Ammon's horn (tissue), 1 donor: Measurements from ENCODE around the gene MESD.

ENCODE experiments used
- DNase-seq: peaks from one replicate; pipeline ENCODE4 v3.0.0-alpha.2; 2016; ENCODE audit warnings: low spot score

Gene MESD

DNA sequence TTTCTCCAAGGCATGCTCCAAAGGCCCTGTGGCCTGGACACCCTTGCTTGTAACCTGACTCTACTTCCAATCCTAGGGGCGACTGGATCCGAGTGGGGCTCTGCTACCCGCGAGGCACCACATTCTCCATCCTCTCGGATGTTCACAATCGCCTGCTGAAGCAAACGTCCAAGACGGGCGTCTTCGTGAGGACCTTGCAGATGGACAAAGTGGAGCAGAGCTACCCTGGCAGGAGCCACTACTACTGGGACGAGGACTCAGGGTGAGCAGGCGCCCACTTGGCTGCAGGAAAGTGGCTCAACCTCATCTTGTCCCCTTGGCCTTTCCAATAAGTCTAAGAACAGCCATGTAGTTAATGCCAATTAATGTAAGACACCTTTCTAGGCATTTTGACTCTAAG, 51.9 kb downstream of the MESD start:
- no peak for DNase-seq

DNA sequence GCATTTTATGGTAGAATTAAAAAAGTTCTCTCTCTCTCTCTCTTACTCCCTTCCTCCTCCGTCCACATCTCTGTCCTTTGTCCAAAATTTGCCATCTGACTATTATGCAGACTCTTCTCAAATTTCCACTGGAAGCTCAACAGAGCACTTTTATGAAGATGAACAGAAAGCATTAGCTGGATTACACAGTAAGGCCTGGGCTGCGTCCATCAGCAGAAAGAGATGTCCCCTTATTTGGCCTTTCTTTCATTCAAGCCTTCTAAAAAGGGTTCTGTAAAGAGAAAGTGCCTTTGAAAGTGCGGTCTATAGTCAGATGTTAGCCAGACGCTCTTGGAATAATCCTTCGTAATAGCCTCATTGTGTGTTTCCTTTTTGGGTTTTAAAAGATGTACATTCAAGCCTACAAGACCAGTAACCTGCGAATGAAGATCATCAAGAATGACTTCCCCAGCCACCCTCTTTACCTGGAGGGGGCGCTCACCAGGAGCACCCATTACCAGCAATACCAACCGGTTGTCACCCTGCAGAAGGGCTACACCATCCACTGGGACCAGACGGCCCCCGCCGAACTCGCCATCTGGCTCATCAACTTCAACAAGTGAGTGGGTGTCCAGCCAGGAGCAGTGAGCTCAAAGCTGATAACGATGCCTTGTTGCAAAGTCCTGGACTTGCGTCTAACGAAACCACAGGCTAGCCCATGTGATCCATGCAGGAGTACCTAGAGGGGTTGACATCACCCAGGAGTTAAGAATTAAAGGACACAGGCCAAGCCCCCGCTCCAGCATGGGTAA, 53.1 kb downstream of the MESD start:
- peak; percentile 16 for DNase-seq

DNA sequence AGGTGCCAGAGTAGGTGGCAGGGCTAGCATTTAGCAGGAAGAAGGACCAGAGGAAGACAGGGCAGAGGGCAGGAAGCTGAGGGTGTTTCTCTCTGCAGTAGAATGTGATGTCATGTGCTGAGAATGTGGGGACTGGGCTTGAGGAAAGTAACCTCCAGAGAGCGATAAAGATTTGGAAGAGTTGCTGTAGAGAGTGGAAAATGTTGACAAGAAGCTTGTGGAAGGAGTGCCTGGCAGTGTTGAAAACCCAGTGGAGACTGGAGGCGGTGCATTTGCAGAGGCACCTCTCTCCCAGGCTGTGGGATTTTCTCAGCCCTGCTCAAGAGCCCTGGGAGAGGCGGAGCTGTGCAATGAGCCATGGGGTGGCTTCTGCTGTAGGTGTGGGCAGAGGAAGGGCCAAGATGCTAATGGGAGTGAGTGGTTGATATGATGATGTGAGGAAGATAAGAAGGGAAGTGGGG, 54.8 kb downstream of the MESD start:
- DNase-seq = no peak

DNA sequence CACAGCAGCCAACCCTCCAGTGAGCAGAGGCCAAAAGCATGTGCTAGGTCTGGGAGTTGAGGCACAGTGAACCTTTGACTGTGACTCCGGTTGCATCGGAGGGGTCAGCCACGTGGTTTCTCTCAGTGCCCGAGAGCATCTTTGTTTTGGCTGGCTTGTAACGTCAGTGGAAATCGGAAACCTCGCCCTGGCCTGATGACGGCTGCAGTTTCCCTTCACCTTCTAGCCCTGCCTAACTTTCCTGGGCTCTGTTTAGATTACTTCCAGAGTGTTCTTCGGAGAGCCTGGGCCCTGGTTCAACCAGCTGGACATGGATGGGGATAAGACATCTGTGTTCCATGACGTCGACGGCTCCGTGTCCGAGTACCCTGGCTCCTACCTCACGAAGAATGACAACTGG, 56.6 kb downstream of the MESD start:
- no peak for DNase-seq

- no peak for DNase-seq
Measured at GRCh38 chr15:80932513-80932815, 57.2 kb downstream of the MESD start.

DNA sequence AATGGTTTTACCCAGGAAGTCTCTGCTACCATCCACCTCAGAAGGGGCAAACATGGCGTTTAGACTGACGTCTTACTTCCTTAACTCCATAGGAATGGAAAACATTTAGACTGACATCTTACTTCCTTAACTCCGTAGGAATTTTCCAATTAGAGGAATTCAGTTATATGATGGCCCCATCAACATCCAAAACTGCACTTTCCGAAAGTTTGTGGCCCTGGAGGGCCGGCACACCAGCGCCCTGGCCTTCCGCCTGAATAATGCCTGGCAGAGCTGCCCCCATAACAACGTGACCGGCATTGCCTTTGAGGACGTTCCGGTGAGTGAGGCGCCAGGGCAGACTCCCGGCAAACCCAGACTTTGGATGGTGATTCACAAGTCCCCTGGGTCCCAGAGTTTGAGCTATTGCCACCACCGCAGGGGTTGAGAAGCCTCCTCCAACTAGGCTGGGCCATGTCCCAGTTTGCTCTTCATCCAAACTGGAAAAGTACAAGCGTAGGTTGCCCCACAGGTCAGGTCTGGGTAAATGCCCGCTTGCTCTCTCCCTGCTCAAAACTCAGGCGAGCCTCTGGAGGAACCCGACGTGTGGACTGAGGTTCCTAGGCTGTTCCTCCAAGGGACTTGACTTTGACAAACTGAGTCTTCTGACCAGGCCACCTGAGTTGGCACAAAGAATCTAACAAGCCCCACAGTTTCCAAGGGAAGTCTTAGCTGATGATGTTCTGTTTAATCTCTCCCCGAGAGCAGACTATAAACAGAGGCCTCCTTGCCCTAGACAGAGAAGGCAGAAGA, 57.7 kb downstream of the MESD start:
- no peak for DNase-seq

GRCh38 chr15:80931191-80931590, 58.4 kb downstream of the MESD start:
- DNase-seq = no peak

DNA sequence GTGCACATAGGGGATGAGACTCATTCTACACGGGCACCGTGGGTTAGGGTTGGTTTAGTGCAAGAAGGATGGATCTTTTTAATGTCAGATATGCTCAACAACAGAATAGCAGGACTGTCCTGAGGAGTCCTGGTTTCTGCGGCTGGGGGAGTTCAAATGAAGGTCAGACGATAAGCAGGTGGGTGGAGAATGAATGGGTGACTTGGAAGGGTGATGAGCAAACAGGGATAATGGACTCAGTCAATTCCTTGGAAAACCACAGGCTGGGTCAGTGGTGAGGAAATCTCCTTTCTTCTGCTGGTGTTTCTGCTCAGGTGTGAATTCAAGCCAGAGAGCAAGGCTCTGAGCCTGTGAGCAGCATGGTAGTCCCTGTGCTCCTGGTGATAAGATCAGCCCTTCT, 59.9 kb downstream of the MESD start:
- DNase-seq = no peak

GRCh38 chr15:80929225-80929624, 60.4 kb downstream of the MESD start:
- no peak for DNase-seq

DNA sequence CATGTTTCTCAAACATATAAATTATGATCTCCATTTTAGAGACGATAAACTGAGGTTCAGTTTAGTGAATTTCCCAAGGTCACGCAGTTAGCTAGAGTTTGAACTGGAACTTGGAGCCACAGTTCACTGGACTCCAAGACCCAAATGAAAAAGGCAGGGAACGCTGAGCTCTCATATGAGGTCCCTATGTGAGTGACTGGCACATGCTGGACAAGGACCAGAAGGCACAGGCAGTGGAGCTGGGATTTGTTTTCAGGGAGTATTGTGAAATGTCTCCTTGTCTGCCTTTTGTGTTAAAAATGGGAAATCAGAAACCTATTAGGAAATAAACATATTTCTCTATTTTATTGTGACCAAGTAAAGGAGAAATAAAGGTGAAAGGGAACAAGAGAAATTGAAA, 63.5 kb downstream of the MESD start:
- no peak for DNase-seq

- DNase-seq = no peak
Measured at GRCh38 chr15:80925597-80926059, 64.0 kb downstream of the MESD start.

DNA sequence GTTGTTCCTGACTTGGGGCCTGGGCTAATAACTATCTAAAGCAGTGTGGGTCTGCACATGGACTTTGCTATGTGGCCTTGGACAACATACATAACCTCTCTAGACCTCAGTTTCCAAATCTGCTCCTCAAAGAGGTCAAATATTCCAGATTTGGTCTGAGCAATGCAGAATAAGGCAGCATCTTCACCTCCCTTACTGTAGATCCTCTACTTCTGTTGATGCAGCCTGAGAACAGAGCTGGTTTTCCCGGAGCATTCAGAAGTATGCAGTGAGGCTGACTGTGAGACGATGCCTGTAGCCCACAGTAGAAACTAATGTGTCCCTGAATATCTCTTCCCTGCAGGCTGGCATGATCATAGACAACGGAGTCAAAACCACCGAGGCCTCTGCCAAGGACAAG, 65.3 kb downstream of the MESD start:
- DNase-seq = no peak

- no peak for DNase-seq
Measured at GRCh38 chr15:80923668-80924067, 66.0 kb downstream of the MESD start.

GRCh38 chr15:80921736-80922410, 67.7 kb downstream of the MESD start:
- DNase-seq = no peak

DNA sequence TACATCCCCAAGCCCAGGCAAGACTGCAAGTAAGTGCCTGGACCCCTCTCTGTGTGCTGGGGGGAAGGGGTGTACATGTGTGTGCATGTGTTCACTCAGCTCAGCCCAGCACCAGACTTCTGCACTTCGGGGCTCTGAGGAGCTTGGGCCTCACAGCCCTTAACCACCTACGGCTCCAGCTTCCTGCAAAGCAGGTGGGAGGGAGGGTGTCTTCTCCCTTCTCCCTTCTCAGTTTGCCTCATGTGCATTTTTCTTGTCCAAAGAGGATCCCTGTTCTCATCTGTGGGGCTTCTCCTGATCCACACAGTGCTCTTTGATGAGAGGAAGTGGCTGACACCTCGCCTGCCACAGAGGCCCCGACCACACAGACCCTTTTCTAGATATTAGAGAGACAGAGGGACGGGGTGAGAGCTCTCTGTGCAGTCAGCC, 69.3 kb downstream of the MESD start:
- no peak for DNase-seq

GRCh38 chr15:80918196-80918783, 71.3 kb downstream of the MESD start:
- no peak for DNase-seq

DNA sequence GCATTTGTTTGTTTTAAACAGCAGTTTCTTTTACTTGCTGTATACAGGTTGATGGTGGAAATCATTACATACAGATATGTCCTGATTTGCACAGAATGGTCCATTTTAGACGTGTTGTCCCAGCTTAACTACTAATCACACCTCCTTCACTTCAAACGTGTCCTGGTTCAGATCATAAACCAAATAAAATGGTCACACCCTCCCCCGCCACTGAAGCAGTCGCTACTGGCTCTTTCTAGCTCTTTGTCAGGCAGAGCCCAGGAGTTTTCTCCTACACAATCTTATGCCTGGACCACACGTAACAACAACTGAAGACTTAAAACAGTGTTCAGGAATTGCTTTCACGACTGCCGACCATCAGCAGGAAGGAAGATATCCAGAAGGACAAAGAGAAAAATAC, 73.6 kb downstream of the MESD start:
- DNase-seq = no peak

- DNase-seq = no peak
Measured at GRCh38 chr15:80915472-80915871, 74.1 kb downstream of the MESD start.

GRCh38 chr15:80913541-80913940, 76.1 kb downstream of the MESD start:
- DNase-seq = no peak

GRCh38 chr15:80912673-80913072, 76.9 kb downstream of the MESD start:
- no peak for DNase-seq

GRCh38 chr15:80911821-80912220, 77.8 kb downstream of the MESD start:
- DNase-seq = no peak

DNA sequence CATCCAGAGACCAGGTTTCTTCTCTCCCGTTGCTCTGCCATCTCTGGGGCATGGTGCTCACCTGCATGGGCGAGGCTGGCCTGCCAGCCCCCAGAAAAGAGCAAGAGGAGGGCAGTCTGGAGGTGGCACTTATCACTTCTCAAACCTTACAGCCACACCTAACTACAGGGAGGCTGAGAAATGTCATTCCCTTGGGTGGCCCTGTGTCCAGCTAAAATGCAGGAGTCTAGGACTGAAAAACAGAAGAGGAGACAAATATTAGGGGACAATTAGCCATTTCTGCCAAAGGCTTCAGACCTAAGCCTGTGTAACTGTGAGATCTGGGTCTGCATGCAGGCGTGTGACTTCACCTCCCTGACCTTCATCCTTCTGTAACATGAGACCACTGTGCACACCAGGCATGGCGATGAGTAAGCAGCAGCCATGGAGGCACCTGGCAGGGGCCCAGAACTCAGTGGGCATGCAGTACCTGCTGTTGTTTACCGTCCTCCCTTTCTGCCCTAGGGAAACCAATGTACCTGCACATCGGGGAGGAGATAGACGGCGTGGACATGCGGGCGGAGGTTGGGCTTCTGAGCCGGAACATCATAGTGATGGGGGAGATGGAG, 83.4 kb downstream of the MESD start:
- DNase-seq = no peak
